CD4-positive, alpha-beta T cell treated with Interleukin-12 subunit alpha and Interleukin-12 subunit beta, for 1 hour (primary cell): ENCODE data around the gene REPIN1.
A peak's percentile ranks its signal among the peaks of the same experiment; 100 is the strongest.
"Not testable (repeated sequence)": the region's sequence is repeated elsewhere in the genome, so short reads cannot be mapped to it uniquely, and the experiment has no call there.

Experiments used
- DNase-seq: peaks from one replicate; pipeline ENCODE4 v3.0.0-alpha.2; 2020

The REPIN1 gene

DNA sequence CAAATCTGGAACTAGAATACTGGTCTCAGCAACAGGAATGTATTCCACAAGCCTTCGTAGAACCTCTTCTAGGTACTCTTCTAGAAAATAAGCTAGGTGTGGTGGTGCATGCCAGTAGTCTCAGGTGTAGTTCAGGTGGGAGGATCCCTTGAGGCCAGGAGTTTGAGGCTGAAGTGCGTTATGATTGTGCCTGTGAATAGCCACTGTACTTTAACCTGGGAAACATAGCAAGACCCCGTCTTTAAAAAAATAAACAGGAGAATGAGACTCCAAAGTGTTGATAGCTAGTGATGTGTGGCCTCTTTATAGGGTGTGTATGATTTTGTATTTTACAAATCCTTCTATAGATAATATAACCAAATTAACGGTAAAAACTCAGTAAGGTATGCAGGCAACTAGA lies 9.0 kb downstream of the REPIN1 start:
- no peak for DNase-seq

DNA sequence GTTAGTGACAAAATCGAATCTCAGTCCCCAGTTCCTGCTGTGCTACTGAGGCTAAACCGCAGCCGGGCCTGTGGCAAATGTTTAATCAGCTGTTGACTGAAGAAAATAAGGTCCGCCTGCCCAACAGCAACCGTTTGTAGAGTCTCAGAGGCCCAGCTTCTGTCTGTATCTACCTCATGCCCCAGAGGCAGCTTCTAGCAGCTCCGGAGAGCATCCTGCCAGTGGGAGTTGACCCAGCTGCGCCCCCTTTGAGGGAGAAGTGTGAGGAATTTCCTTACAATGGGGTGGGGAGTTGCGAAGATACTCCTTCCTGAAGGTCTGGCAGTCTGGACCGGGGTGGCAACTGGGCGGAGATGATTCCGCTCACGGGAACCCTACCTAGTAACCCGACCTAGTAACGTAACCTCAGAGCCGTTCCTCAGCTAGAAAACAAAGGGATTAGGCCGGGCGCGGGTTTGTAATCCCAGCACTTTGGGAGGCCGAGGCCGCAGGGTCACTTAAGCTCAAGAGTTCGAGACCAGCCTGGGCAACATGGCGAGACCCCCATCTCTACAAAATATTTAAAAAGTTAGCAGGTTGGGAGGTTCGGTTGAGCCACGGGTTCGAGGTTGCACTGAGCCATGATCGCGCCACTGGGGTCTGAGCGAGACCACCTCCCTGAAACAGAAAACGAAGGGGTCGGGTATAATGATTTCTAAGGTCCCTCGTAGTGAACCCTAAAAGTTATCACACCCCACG lies 9.7 kb downstream of the REPIN1 start:
- peak; percentile 61 for DNase-seq

GRCh38 chr7:150378853-150379440 lies 10.3 kb downstream of the REPIN1 start, which contains the start of gene ZNF775:
TSS of gene ZNF775 (plus strand) at chr7:150379330. CDS start at chr7:150388471, 9,141 bp downstream.
- peak; percentile 93 for DNase-seq

GRCh38 chr7:150379441-150380379 lies 11.1 kb downstream of the REPIN1 start:
- DNase-seq: peak; percentile 17

DNA sequence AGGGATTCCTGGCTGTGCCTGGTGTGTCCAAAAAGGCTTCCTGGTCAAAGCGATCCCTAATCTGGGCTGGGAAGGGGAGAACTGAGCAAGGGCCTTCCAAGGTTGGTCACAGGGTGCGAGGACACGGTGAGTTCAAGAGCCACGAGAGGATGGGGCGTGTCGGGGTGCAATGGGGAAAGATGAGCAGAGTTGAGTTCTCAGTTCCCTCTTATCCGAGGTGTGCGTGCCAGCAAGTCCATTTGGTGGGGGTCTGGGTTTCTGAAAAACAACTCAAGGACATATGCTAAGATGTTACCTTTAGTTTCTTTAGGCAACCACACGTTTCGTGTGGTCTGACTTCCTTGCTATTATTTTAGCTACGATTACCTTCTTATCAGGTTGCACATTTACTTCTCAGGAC lies 11.8 kb downstream of the REPIN1 start:
- no peak for DNase-seq

- no peak for DNase-seq
Observed at GRCh38 chr7:150381096-150381495, 12.5 kb downstream of the REPIN1 start.

DNA sequence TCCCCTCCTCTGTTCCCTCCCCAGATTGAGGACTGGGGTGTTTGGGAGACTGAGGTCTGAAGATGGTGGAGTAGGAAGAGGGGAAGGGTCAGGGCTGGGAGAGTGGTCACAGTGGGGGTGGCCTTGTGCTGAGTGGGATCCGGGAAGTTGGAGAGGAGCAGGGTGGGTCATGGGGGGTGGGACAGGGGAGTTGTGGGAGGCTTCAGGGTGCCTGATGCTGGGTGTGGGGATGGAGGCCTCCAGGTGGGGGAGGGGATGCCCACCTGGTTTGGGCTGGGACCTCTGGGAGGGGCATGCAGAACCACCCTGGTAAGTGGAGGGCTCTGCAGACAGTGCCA lies 13.1 kb downstream of the REPIN1 start:
- no peak for DNase-seq

DNA sequence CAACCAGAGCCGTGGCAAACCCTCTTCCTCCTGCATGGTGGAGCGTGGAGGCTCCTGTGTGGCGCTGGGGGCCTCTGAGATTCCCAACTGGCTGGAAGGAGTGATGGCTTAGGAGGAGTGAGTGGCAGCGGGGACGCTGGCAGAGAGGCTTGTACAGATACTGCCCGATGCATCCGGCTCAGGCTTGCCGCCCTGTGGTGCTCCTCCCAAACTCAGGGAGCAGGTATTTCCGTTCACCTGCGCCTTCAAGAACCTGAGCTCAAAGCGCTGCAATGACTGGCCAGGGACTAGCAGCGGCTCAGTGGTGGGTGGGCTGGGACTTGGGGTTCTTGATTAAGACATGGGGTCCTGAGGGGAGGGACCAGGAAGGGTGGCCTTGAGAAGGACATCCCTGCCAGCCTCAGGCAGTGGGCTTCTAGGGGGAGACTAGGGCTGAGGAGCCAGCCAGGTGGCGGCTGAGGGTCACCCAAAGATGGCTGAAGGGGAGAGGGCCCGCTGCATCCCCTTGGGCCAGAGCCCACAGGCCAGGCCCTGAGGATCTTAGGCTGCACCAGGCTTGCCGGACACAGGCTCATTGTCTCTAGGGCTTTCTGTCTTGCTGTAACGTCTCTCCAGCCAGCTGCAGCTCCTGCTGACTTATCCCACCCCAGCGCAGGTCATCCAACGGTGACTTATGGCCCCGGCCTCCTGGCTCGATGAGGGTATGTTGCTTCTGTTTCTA lies 13.7 kb downstream of the REPIN1 start:
- no peak for DNase-seq

DNA sequence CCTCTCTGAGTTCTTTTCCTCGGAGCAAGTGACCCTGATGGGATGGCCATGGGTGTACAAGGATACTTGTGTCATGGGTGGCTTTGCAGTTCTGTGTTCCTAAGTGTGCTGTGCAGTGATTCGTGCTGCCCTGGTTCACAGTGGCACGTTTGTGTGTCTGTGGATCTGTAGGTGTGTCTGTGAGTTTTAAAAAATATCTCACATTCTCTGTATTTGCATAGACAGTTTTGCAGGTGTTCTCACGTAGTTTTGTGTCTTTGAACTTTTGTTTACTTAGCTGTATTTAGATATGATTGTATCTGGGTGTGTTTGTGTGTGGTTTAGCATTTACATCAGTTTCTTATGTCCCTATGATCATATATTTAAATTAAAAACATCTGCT lies 14.2 kb downstream of the REPIN1 start:
- no peak for DNase-seq

DNA sequence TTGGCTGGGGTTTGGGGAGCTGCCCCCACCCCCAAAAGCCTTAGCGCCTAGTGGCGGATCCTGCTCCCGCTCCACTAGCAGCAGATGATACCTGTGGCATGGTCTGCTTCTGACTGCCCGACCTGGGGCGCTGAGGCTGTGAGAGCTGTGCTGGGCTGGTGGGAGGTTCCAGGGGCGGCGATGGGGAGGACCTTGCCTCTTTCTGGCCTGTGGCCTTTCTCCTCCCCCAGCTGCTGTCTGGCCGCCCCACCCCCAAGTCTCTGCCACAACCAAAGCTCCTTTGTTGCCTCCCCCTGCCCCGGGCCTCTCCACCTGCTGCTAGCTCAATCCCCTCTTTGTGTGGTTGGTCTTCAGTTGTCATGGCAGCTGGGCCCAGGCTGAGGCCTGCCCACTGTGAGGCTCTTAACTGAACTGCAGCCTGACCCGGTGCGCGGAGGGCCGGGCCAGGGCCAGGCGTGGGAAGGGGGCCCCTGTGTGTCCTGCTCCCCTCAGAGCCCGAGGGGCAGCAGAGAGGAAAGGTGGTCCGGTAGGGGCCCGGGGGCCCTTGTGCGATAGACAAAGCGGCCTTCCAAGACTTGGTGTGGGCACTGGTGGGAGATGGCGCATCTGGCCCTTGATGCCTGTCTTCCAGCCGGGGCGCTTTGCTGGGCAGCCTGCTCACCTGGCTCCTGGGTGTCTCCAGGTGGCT lies 15.2 kb downstream of the REPIN1 start:
- no peak for DNase-seq

DNA sequence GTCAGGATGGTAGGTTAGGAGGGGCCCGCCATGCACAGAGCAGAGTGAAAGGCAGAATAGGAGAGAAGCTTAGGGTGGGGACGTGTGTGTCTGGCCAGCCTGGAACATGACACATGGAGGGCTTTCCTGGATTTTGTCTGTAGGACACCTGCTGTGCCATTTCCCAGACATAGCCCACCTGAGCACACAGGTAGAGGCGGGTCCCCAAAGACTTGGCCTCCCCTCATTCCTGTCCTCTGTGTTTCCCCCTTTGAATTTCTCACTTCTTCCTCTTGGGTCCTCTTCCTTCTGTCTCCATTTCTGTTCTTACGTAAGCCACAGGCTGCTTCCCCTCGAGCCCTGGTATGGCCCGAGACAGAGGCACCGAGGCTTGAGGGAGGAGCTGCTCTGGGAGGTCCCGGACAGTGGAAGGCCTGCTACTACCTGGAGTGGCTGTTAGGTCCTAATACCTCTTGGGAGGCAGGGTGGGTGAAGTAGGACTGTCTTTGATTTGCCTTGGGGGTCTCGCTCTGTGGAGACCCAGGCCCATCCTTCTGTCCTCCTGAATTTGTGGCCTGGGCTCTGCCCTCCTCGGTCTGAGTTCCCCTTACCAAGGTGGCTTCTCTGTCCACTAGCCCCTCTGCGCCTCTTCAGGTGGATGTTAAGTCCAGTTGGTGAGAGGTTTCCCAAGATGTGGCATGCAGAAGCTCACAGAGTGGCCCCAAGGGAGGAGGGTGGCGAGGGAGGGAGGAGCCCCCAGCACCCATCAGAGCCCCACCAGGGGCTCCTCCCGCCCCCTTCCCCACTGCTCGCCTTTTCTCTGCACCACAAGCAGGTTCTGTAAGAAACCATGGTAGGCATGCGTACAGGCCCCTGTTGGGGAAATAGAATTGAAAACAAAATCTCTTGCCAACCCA lies 16.0 kb downstream of the REPIN1 start:
- DNase-seq: no peak

DNA sequence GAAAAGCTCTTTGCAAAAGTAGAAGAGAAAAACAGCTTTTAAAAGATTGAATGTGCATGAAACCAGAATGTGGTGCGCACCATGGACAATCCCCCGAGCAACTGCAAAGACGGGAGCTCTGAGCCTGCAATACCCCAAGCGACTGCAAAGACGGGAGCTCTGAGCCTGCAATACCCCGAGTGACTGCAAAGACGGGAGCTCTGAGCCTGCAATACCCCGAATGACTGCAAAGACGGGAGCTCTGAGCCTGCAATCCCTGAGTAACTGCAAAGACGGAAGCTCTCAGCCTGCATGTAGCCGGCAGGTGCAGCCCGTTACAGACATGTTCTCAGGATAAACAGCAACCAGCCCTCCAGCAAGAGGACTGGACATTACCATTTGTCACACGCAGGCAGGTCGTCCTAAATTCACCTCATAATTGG lies 16.7 kb downstream of the REPIN1 start:
- DNase-seq: no peak

DNA sequence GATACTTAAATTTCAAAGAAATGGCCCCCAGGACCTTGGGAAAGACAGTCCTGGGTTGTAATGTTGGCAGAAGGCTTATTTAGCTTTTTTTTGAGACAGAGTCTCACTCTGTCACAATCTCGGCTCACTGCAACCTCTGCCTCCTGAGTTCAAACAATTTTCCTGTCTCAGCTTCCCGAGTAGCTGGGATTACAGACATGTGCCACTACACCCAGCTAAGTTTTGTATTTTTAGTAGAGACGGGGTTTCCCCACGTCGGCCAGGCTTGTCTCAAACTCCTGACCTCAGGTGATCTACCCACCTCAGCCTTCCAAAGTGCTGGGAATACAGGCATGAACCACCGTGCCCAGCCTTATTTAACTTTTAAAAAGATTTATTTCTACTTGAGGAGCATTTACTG lies 17.3 kb downstream of the REPIN1 start:
- not testable (repeated sequence) for DNase-seq

DNA sequence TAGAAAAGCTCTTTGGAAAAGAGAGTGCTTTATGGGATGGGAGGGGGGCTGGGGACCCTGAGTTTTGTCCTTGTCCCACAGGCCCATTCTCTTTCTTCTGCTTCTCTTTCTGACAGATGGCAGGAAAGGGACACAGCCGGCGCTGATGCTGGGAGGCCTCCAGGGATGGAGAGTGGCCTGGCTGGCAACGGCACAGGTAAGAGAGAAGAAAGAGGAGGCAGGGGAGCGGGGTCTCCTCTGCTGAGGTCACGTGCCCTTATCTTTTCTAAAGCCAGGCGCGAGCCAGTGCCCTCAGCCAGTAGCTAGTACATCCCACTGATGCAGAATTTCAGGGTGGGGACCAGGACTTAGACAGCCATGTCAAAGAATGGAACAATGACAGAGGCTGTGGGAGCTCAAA lies 19.7 kb downstream of the REPIN1 start:
- no peak for DNase-seq

DNA sequence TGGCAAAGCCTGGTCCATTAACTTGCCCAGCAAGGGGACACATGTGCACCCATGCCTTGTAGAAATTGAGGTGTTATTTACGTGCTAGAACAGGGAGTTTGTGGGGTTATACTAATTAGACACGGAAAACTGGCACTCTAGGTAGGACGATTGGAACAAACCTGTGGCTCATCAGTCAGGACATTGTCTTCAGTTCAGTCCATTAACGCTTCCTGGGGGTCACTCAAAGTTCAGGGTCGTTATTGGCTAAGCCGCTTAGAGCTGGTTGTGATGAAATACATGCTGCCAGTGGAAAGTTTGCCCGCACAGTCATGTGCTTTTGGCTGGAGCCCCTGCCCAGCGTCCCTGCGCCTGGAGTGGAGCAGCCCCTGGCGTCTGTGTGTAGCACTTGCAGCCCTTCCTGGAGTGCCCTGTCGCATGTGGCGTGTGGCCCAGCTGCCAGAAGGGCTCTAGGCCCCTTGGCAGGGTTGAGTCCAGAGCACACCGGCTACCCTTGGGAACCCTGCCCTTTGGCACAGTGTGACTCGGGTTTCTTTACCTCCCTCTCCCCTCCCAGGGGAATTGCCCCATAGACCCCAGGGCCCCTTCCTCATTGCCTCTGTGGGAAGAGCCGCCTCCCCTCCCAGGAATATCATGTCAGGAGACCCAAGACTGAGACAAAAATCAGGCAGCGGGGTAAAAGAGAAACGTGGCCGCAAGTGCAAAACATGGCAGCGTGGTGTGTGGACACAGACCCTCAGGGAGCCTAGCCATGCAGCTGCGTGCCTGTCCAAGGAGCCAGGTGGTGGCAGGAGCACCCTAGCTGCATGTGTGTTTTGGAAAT lies 20.3 kb downstream of the REPIN1 start:
- DNase-seq: no peak

- no peak for DNase-seq
Observed at GRCh38 chr7:150389532-150389816, 20.9 kb downstream of the REPIN1 start.

GRCh38 chr7:150390205-150390604 lies 21.6 kb downstream of the REPIN1 start:
- no peak for DNase-seq

GRCh38 chr7:150393325-150393724 lies 24.7 kb downstream of the REPIN1 start:
- no peak for DNase-seq

GRCh38 chr7:150396426-150396825 lies 27.8 kb downstream of the REPIN1 start:
- DNase-seq: no peak

DNA sequence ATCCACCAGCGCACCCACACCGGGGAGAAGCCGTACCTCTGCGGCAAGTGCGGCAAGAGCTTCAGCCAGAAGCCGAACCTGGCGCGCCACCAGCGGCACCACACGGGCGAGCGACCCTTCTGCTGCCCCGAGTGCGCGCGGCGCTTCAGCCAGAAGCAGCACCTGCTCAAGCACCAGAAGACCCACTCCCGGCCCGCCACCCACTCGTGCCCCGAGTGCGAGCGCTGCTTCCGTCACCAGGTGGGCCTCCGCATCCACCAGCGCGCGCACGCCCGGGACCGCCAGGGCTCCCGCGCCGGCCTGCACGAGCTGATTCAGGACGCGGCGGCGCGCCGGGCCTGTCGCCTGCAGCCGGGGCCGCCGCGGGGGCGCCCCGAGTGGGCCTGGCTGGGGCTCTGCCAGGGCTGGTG lies 28.2 kb downstream of the REPIN1 start:
- DNase-seq: no peak
